Bronchial epithelial cell (primary cell): ENCODE results near the gene HSH2D. TPM values are rescaled to one million over a fixed set of nuclear protein-coding genes. Genes with fewer than 3 reads are reported as not detected.
"Not testable (repeated sequence)": the region's sequence is repeated elsewhere in the genome, so short reads cannot be mapped to it uniquely, and the experiment has no call there.

Experiments
- DNase-seq: peaks from one replicate; pipeline ENCODE4 v3.0.0-alpha.2; 2010; ENCODE audit warnings: low read depth
- FAIRE-seq: peaks from 2 replicates; lab custom pipeline; 2011; peaks lifted over from hg19 to GRCh38; lab: Jason Lieb, UNC
- H3K27me3 ChIP-seq: 2 replicates; pipeline ENCODE4 v1.5.1; 2011; ENCODE audit warnings: low read length; ENCODE audit not compliant: control insufficient read depth, insufficient read depth
- H3K36me3 ChIP-seq: 2 replicates; pipeline ENCODE4 v1.5.1; 2011; ENCODE audit warnings: low read length; ENCODE audit not compliant: control insufficient read depth, insufficient read depth
- H3K4me3 ChIP-seq: 2 replicates; pipeline ENCODE4 v1.5.1; 2011; ENCODE audit warnings: mild to moderate bottlenecking, low read depth, low read length, control low read depth
- CTCF ChIP-seq: IDR thresholded peaks from 2 replicates; pipeline ENCODE4 v1.5.1; 2011; ENCODE audit warnings: mild to moderate bottlenecking, moderate library complexity, low read length, control low read depth, inconsistent platforms; ENCODE audit not compliant: insufficient read depth, severe bottlenecking
- total RNA-seq: library from RNA; depleted of rRNA; stranded (reverse); fragments of >200 nt; gene quantifications from 2 replicates; pipeline ENCODE4 v1.2.1, GENCODE V29; 2014

HSH2D gene
- total RNA-seq, 1 donor from 2014 or later, result 0.26 TPM

DNA sequence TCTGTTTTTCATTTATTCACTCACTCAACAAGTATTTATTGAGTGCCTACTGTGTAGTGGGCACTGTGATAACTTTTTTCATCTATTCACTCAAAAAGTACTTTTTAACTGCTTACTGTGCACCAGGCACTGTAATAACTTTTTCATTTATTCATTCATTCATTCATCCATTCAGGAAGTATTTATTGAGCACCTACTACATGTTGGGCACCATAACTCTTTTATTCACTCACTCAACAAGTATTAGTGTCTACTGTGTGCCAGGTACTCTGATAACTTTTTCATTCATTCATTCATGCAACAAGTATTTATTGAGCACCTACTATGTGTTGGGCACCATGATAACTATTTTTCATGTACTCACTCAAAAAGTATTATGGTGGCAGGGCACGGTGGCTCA is 22.9 kb downstream of the HSH2D start:
- H3K36me3 ChIP-seq, result no peaks in the 10 kb centered on the region
- DNase-seq (no peak), FAIRE-seq (no peak)
- TF ChIP-seq CTCF, result no peak
- H3K4me3 ChIP-seq, result no peak overlapping the region
- H3K27me3 ChIP-seq, result no peaks in the 10 kb centered on the region

DNA sequence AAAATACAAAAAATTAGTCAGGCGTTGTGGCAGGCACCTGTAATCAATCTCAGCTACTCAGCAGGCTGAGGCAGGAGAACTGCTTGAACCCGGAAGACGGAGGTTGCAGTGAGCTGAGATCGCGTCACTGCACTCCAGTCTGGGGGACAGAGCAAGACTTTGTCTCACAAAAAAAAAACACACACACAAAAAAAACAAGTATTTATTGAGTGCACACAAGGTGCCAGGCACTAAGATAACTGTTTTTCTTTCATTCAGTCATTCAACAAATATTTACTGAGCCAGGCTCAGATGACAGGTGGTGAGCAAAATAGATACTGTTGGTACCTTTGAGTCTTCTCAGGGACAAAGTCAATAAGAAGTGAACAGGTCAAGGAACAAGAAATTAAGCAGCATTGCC is 23.6 kb downstream of the HSH2D start:
- Histone ChIP-seq H3K27me3 (no peaks in the 10 kb centered on the region), H3K36me3 (no peaks in the 10 kb centered on the region), H3K4me3 (no peak overlapping the region)
- TF ChIP-seq CTCF, result no peak
- no peak for FAIRE-seq
- DNase-seq, result no peak

GRCh38 chr19:16168465-16169081 is 25.1 kb downstream of the HSH2D start:
- Histone ChIP-seq H3K27me3 (no peaks in the 10 kb centered on the region), H3K4me3 (no peak overlapping the region), H3K36me3 (no peaks in the 10 kb centered on the region)
- peak; percentile 36 for DNase-seq
- FAIRE-seq, result no peak
- TF ChIP-seq CTCF, result no peak

DNA sequence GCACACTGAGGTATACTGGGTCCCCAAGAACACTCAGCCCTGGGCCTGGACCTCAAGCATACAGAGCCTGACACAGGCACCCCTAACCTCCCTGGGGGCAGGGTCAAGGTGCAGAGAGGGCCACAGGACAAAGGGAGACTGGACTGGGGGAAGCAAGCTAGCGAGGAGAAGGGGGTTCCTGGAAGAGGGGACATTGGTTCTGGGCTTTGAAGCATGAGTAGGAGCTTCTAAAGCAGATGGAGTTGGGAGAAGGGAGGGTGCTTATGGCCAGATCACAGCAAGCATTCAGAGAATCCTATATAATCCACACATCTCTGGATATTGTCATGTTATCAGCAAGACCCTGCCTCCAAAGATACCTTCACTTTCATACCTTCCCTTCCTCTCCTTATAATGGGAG is 26.6 kb downstream of the HSH2D start:
- TF ChIP-seq CTCF, result no peak
- FAIRE-seq, result no peak
- Histone ChIP-seq H3K36me3 (no peaks in the 10 kb centered on the region), H3K4me3 (no peak overlapping the region), H3K27me3 (no peaks in the 10 kb centered on the region)
- DNase-seq, result no peak

GRCh38 chr19:16175954-16176353 is 32.5 kb downstream of the HSH2D start:
- no peaks in the 10 kb centered on the region for H3K27me3 ChIP-seq
- no peak for FAIRE-seq
- no peak for TF ChIP-seq CTCF
- H3K4me3 ChIP-seq, result no peak overlapping the region
- DNase-seq, result no peak
- H3K36me3 ChIP-seq, result no peaks in the 10 kb centered on the region

- not testable (repeated sequence) for H3K36me3 ChIP-seq, FAIRE-seq, DNase-seq, H3K4me3 ChIP-seq, H3K27me3 ChIP-seq
These were observed 35.4 kb downstream of the HSH2D start for GRCh38 chr19:16178866-16179265.
